NCI-H2081 treated with DMSO at 0.1 percent for 48 hours (cell line): ENCODE data around the gene SUN3.

Experiments
- DNase-seq: peaks from one replicate; lab custom pipeline; 2025; lab: John Stamatoyannopoulos, UW

The SUN3 gene, protein sequence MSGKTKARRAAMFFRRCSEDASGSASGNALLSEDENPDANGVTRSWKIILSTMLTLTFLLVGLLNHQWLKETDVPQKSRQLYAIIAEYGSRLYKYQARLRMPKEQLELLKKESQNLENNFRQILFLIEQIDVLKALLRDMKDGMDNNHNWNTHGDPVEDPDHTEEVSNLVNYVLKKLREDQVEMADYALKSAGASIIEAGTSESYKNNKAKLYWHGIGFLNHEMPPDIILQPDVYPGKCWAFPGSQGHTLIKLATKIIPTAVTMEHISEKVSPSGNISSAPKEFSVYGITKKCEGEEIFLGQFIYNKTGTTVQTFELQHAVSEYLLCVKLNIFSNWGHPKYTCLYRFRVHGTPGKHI

DNA sequence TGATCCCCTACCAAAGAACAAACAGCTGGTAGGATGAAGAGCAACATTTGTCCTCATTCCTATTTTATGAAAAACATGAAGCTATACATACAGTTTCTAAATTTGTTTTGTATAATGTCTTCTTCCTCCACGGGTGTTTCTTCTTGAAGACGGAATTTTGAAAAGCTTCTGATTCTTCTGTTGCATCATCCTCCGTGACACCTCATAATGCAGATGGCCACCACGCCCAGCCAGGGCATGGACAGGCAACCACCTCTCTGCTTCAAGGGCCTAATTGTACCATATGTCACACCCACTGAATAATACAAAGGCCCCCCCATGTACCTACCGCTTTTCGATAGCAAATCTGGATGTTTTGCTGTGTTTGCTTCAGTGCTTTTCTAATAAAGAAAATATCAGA is at the start of gene SUN3:
Gene SUN3, minus strand, starts transcription at position 170 of the 400 bp plus-strand sequence. Its CDS starts 169 bp downstream, at position 1.
- no peak for DNase-seq

DNA sequence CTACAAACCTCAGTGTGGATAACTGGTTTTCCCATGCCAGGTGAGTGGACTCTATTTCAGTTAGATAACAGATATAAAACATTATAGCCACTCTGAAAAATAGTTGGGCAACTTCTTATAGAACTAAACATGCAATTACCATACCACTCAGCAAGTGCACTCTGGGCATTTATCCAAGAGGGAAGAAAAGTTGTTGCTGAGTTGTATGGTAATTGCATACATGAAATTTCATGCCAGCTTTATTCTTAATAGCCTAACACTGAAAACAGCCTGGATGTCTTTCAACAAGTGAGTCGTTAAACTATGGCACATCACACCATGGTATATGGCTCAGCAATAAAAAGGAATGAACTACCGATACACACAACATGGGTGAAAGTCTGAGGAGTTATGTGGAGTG is 49.6 kb upstream of the SUN3 start:
- DNase-seq, result no peak

- no peak for DNase-seq
Measured at GRCh38 chr7:48077423-48077822, 48.5 kb upstream of the SUN3 start.

DNA sequence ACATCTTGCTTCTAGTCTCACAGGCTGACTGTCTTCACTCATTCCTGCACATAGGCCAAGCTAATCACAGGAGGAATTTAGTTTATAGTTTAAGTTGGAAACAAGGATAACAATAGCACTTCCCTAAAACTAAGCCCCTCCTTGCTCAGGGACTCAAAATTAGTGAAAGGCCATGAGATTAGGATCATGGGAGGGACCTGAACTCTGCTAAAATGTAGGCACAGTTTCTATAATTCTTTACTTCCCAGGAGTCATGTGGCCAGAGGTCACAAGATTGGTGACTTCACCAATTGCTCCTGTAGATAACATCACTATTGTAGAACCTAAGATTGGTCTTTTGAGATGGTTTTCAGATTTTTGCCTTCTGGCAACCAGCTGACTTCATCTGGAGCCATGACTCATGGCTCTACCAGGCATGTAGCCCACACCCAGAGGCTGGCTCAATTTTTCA is 45.3 kb upstream of the SUN3 start:
- DNase-seq, result no peak

DNA sequence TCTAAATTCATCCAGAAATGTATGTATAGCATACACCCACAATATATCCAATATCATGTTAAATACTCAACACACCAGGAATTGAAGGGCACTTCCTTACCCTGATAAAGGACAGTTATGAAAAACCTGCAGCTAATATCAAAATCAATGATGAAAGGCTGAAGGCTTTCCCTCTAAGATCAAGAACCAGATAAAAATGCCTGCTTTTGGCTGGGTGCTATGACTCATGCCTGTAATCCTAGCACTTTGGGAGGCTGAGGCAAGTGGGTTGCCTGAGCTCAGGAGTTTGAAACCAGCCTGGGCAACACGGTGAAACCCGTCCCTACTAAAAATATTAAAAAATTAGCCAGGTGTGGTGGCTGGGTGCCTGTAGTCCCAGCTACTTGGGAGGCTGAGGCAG is 38.6 kb upstream of the SUN3 start:
- no peak for DNase-seq

DNA sequence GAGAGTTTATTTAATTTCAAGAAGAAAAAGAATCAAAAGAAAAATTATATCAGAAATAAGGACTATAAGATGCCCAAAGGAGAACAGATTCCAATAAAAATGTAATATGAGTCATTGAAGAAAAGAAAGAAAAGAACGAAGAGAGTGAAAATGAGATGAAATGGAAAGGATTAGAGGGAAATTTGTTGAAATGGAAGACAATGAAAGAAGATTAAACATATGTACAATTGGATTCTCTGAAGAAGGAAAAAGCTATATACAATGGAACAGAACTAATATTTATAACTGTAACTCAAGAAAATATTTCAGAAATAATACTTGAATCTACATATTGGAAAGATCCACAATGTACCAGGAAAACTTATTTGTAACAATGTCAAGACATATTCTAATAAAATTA is 35.1 kb upstream of the SUN3 start:
- DNase-seq, result no peak

DNA sequence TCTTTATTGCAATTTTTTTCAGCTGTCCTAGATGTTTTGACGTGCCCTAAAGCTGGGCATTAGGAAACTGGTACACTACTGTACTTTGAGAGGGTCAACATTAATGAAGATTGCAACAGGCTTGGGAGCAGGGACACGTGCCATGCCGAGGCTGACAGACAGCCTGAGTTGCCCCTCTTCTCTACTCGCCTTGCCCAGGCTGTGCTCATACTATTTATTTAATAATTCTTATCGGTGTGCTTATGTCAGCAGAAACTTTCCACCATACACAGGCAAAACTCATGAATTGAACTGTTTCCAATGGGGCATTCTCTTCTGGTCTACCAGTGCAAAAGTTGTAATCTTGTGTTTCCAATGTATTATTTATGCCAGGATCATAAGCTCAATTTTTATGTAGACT is 30.8 kb upstream of the SUN3 start:
- no peak for DNase-seq

- no peak for DNase-seq
Measured at GRCh38 chr7:48058990-48059389, 30.1 kb upstream of the SUN3 start.

GRCh38 chr7:48053736-48054135 is 24.8 kb upstream of the SUN3 start:
- no peak for DNase-seq

DNA sequence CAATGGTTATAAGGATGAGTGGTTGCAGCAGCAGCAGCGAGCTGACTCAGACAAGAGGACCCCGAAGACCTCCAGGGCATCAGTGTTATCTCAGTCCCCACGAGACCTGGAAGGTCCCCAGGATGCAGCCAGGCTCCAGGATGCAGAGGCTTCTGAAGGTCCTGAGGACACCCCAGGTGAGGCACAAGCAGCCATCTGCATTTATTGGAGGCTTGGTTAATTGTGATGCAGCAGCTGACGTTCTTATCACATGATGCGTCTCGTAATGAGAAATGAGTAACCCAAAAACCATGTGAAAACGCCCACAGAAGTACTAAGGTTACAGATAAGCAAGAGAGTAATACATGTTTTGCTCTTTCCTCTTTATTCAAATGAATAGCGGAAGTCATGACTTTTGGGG is 23.8 kb upstream of the SUN3 start:
- no peak for DNase-seq

DNA sequence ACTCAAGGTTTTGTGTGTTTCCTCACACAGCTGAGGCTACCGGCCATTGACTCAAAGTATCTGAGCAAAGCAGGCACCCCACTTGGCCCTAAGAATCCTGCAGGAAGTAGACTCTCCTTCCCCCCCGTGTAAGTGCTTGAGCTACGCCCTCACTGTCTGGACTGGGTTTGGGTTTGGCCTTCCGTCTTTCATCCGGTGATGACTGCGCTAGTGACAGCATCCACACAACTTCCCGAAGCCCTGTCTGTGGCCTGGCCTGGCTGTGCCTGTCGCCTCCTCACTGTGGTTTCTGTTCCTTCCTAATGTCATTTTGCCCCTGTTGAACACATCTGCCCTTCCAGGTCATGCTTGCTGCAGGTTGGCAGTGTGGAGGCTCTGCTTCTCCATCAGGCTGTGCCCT is 20.9 kb upstream of the SUN3 start:
- no peak for DNase-seq

GRCh38 chr7:48048113-48048512 is 19.2 kb upstream of the SUN3 start:
- DNase-seq, result no peak

GRCh38 chr7:48046458-48046857 is 17.6 kb upstream of the SUN3 start:
- DNase-seq, result no peak

DNA sequence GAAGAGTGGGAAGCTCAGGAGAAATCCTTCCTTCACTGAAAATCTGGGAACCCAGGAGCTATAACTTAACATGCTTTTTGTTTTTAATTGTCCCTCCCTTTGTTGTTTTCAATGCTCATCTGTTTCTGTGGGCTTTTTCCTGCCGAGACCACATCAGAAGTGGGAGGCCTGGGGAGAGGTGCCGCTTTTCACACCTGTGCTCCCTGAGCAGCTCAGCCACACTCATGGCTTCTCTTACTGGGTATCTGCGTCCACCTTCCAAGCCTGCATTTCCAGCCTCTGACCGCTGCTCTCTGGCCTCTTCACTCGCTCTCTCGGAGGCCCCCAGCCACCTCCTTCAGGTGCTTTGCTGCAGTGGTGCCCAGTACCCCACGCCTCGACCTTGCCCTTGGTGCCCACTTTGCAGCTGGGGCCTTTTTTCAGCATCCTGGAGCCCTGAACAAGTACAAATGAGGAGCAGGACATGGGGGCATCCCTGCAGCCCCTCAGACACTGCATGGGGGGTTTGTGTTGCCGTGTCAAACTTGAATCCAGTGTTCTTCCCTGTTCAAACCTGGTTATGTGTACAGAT is 16.4 kb upstream of the SUN3 start:
- no peak for DNase-seq

DNA sequence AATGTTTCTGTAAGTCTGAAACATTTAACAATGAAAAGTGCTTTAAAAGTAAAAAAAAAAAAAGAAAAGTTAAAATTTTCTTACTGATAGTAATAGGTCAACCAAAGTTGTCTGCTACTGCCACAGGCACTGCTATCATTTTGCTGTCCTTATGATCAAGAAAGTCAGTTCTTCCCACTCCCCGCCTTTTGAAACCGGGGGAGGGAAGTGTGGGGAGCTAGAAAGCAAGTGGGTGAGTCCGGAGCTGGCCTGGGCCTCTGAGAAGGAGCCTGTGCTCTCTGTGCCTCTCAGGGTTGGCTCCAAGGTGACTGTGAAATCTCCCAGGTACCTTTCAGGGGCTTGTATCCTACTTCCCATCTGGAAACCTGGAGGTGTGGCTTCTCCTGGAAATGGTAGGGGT is 13.7 kb upstream of the SUN3 start:
- DNase-seq, result no peak

DNA sequence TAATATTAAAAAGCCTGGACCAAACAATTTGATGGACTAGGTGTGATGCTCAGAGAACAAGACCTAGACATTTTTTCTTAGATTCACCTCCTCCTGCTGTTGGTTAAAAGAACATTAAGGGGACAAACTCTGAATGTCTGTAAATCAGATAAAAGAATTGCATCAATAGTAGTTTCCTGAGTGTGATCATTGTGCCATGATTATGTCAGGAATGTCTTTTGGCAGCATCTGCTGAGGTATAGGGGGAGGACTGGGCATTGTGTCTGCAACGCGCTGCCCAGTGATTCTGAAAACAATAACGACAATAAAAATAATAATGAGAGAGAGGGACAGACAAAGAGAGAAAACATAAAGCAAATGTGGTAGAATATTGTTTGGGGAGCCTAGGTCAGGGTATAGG is 13.3 kb upstream of the SUN3 start:
- DNase-seq, result no peak

DNA sequence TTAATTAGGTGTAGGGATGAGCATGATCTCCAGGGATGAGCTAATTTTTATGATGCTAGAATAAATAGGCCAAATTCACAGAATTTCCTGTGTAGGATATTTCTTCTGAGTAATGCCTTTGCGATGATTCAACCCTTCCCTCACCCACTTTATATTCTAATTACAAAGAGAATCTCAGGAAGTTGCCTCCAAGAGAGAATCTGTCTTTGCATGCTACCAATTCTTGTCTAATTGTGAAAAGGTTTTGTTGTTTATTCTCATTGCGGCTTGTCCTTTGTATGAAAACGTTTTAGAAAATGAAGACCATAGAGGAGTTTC is 12.7 kb upstream of the SUN3 start:
- no peak for DNase-seq

GRCh38 chr7:48040944-48041652 is 12.2 kb upstream of the SUN3 start:
- DNase-seq, result no peak

GRCh38 chr7:48038815-48039506 is 10.1 kb upstream of the SUN3 start:
- DNase-seq, result no peak

GRCh38 chr7:48035967-48036478 is 7.1 kb upstream of the SUN3 start:
- no peak for DNase-seq

DNA sequence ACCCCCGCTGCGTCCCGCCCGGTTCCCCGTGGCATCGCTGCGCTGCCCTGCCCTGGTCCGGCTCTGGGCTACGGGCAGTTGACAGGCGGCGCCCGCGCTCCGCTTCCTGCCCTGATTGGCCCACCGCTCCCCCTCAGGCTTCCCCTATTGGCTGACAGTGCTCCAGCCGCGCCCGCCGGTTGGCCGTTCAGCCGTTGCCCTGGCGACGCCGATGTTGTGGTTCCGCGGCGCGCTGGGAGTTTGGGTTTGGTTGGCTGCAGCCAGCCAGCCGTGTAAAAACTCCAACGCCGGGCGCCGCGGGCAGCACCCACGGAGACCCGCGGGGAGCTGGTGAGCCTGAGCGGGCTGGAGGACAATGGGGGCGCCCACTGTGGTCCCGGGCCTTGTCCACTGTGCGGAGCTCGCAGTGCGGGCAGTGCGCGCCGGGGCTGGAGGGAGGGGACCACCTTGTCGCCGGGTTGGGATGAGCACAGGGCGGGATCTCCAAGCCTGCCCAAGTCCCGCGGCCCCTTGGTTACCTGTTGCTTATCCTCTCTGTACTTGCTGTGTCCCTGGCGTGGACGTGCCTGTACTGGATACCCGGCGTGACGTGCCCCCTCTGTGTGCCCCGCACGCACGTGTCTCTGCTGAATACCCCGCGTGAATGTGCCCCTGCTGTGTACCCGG is 6.5 kb upstream of the SUN3 start, which contains the start of gene C7orf57:
Gene C7orf57, plus strand, starts transcription at position 243 of the 666 bp plus-strand sequence. CDS start 766 bp downstream, outside the sequence.
- DNase-seq, result peak; percentile 51

- no peak for DNase-seq
Measured at GRCh38 chr7:48033922-48034321, 5.0 kb upstream of the SUN3 start.
